ENCODE data around the gene TGFBRAP1.

TGFBRAP1 gene

GRCh38 chr2:105329561-105330495, at the start of gene TGFBRAP1:
TSS of gene TGFBRAP1 (minus strand) at chr2:105329735. CDS start at chr2:105308301, 21,434 bp downstream.
- peak; percentile 45 to 57 for DNase-seq

GRCh38 chr2:105378921-105379383, 49.4 kb upstream of the TGFBRAP1 start:
- no peak for DNase-seq

GRCh38 chr2:105378276-105378840, 48.8 kb upstream of the TGFBRAP1 start:
- no peak for DNase-seq

- no peak for DNase-seq
Observed at GRCh38 chr2:105377871-105378270, 48.3 kb upstream of the TGFBRAP1 start.

GRCh38 chr2:105376789-105377240, 47.3 kb upstream of the TGFBRAP1 start:
- DNase-seq = no peak

- no peak for DNase-seq
Observed at GRCh38 chr2:105376010-105376409, 46.5 kb upstream of the TGFBRAP1 start.

- DNase-seq = no peak
Observed at GRCh38 chr2:105375001-105375561, 45.5 kb upstream of the TGFBRAP1 start.

- peak; percentile 14 to 18 for DNase-seq
Observed at GRCh38 chr2:105373895-105374401, 44.4 kb upstream of the TGFBRAP1 start.

- no peak for DNase-seq
Observed at GRCh38 chr2:105373344-105373781, 43.8 kb upstream of the TGFBRAP1 start.

- no peak for DNase-seq
Observed at GRCh38 chr2:105371810-105372209, 42.3 kb upstream of the TGFBRAP1 start.

- DNase-seq = no peak
Observed at GRCh38 chr2:105371156-105371555, 41.6 kb upstream of the TGFBRAP1 start.

- DNase-seq = peak; percentile 91 to 93
Observed at GRCh38 chr2:105369777-105370690, 40.5 kb upstream of the TGFBRAP1 start.

- DNase-seq = no peak
Observed at GRCh38 chr2:105368759-105369408, 39.3 kb upstream of the TGFBRAP1 start.

- DNase-seq = no peak
Observed at GRCh38 chr2:105365206-105365605, 35.7 kb upstream of the TGFBRAP1 start.

- no peak for DNase-seq
Observed at GRCh38 chr2:105364436-105365139, 35.1 kb upstream of the TGFBRAP1 start.

GRCh38 chr2:105362862-105363591, 33.5 kb upstream of the TGFBRAP1 start:
- no peak for DNase-seq

GRCh38 chr2:105361102-105361889, 31.8 kb upstream of the TGFBRAP1 start:
- peak; percentile 22 to 34 for DNase-seq

GRCh38 chr2:105358593-105358992, 29.1 kb upstream of the TGFBRAP1 start:
- no peak for DNase-seq

GRCh38 chr2:105357122-105357521, 27.6 kb upstream of the TGFBRAP1 start:
- no peak for DNase-seq

Data from activated CD4-positive, alpha-beta T cell treated with anti-CD3 and anti-CD28 coated beads, Interleukin-2, amount 50 U/mL, for 48 hours (primary cell).